HG02981 (cell line): ENCODE data around the gene EML3.

ENCODE experiments used
- ATAC-seq: cut with Tn5 transposase; IDR thresholded peaks from one replicate; pipeline ENCODE4 v1.9.1; 2021; ENCODE audit warnings: mild to moderate bottlenecking, moderate library complexity; ENCODE audit not compliant: unreplicated experiment

Gene EML3

GRCh38 chr11:62553080-62553838 lies 59.3 kb downstream of the EML3 start:
- no peak for ATAC-seq

DNA sequence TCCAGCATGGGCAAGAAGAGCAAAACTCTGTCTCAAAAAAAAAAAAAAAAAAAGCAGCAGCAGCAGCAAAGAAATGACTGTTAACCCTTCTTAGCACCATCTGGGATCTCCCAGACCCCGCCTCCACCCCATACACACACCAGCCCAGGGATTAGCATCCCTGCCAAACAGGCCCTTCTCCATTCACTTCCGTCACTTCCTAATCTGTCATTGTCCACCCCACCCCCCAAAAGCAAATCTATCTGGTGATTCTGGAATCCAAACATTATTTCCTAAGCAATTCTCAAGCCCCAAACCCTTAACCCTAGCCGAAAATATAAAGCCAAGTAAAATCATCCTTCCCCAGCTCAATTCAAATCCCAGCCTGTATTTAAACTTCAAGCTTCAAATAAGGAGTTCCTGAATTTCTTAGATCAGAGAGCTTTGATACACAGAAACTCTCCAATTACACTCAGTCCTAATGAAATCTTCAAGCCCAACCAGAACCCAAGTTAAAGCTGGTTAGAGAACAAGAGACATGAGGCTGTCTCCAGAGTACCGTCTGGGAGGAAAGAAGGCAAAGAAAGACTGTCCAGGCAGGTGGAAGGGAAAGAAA lies 60.0 kb downstream of the EML3 start:
- ATAC-seq, result no peak
